AG20443 (cell line): ENCODE measurements around the gene SLIT3.

ENCODE experiments used
- DNase-seq: peaks from one replicate; pipeline ENCODE4 v3.0.0; 2012; ENCODE audit warnings: low spot score, mixed read lengths

Gene SLIT3

GRCh38 chr5:168697034-168697720, 603.8 kb downstream of the SLIT3 start:
- DNase-seq, result no peak

- DNase-seq, result peak; percentile 29
Observed at GRCh38 chr5:168696611-168697010, 604.3 kb downstream of the SLIT3 start.

- no peak for DNase-seq
Observed at GRCh38 chr5:168695301-168695835, 605.6 kb downstream of the SLIT3 start.

GRCh38 chr5:168694289-168694688, 606.6 kb downstream of the SLIT3 start:
- DNase-seq, result no peak

GRCh38 chr5:168693883-168694282, 607.1 kb downstream of the SLIT3 start:
- no peak for DNase-seq

GRCh38 chr5:168693297-168693696, 607.6 kb downstream of the SLIT3 start:
- no peak for DNase-seq

- DNase-seq, result no peak
Observed at GRCh38 chr5:168691891-168692290, 609.0 kb downstream of the SLIT3 start.

- no peak for DNase-seq
Observed at GRCh38 chr5:168689260-168689659, 611.7 kb downstream of the SLIT3 start.

GRCh38 chr5:168686837-168687236, 614.1 kb downstream of the SLIT3 start:
- no peak for DNase-seq

- DNase-seq, result no peak
Observed at GRCh38 chr5:168685566-168685965, 615.4 kb downstream of the SLIT3 start.

GRCh38 chr5:168683927-168684295, 617.0 kb downstream of the SLIT3 start:
- no peak for DNase-seq

GRCh38 chr5:168683247-168683926, 617.6 kb downstream of the SLIT3 start:
- DNase-seq, result no peak

GRCh38 chr5:168681556-168682183, 619.3 kb downstream of the SLIT3 start:
- peak; percentile 53 for DNase-seq

GRCh38 chr5:168680395-168680794, 620.5 kb downstream of the SLIT3 start:
- DNase-seq, result no peak

GRCh38 chr5:168679515-168679920, 621.4 kb downstream of the SLIT3 start:
- DNase-seq, result peak; percentile 80

GRCh38 chr5:168676501-168676900, 624.4 kb downstream of the SLIT3 start:
- no peak for DNase-seq

- DNase-seq, result no peak
Observed at GRCh38 chr5:168675883-168676408, 625.0 kb downstream of the SLIT3 start.

- no peak for DNase-seq
Observed at GRCh38 chr5:168674893-168675482, 626.0 kb downstream of the SLIT3 start.

- DNase-seq, result no peak
Observed at GRCh38 chr5:168672888-168673287, 628.1 kb downstream of the SLIT3 start.

- no peak for DNase-seq
Observed at GRCh38 chr5:168672016-168672415, 628.9 kb downstream of the SLIT3 start.

GRCh38 chr5:168670881-168671575, 629.9 kb downstream of the SLIT3 start:
- no peak for DNase-seq
